Stimulated activated CD4-positive, alpha-beta T cell treated with anti-CD3 and anti-CD28 coated beads, Interleukin-12 subunit alpha, Interleukin-12 subunit beta, amount 100 ng/mL, for 4 hours (primary cell): ENCODE data around the gene SCUBE2.
"Not testable (repeated sequence)": the region's sequence is repeated elsewhere in the genome, so short reads cannot be mapped to it uniquely, and the experiment has no call there.

ENCODE experiments used
- DNase-seq: peaks from one replicate; pipeline ENCODE4 v3.0.0-alpha.2; 2020

SCUBE2 gene

DNA sequence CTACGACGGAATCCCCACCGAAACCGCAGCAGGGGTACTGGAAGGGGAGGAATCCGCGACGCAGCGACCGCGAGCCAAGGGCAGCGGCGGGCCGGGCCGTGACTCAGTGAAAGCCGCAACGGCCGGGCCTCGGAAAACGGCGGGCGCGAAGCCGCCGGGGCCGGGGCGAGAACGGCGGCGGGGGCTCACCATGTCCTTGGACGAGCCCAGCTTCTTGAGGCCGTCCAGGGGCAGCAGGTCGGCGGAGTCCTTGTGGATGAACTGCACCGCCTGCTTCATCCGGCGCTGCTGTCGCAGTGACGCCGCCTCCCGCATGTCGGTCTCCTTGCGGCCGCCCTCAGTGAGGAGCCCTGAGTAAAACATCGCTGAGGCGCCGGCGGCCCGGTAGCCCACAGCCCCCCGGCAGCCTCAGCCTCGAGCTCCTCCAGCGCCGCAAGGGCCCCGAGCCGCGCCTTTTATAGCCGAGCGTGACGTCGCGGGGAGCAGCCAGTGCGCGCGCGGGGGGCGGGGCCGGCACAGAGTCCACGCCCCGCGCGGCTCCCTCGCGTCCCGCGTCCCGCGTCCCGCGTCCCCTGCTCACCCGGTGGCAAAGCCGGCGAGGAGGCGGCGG lies 87.7 kb downstream of the SCUBE2 start, which contains the start of gene NRIP3:
Gene NRIP3, minus strand, starts transcription at position 429 of the 610 bp plus-strand sequence. Its CDS starts 66 bp downstream, at position 363.
- peak; percentile 66 for DNase-seq

DNA sequence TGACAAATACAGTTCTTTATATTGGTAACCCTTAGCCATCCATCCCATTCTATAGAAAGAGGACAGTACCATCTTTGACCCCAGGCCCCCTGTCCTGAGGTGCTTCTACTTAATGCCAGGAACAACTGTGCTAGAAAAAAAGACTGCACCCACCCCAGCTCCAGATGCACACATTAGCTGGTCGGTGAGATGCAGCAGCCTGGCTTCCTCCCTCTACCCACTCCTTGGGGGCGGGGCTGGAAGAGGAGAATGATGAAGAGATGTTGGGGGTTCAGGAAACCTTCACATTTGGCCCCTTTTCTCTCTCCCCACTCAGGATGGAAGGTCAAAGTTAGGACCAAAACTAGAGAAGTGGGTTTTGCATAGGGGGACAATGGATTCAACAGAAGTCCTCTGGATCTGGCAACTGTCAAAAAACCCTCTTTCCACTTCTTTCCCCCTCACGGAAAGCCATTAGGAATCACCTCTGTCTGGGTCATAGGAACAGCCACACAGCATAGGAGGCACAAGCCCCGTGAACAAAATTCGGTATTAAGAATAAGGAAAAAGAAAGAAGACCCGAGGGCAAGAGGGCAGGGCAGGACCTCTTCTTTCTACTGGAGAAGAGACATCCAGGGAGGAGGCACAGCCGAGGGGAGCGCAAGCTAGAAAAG lies 88.4 kb downstream of the SCUBE2 start:
- no peak for DNase-seq

DNA sequence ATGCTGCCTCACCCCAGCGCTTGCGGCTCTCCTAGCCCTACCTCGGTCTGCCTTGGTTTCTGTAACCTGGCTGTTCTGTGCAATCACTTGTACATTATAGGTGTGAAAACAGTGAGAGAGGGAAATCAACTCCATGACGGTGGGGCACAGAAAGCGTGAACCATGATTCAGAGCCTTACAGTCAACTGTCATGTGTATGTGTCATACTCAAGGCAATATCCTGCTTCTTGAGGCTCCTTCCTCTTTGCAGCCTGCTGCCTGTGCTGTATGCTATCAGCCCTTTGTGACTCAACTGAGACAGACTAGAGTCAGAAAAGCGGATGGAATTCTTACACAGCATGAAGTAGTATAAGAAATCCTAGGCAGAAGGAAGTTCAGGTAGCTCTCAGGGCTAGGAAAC lies 89.7 kb downstream of the SCUBE2 start:
- DNase-seq, result peak; percentile 24

GRCh38 chr11:8998017-8998416 lies 93.4 kb downstream of the SCUBE2 start:
- no peak for DNase-seq

- no peak for DNase-seq
Observed at GRCh38 chr11:8997451-8997850, 93.9 kb downstream of the SCUBE2 start.

DNA sequence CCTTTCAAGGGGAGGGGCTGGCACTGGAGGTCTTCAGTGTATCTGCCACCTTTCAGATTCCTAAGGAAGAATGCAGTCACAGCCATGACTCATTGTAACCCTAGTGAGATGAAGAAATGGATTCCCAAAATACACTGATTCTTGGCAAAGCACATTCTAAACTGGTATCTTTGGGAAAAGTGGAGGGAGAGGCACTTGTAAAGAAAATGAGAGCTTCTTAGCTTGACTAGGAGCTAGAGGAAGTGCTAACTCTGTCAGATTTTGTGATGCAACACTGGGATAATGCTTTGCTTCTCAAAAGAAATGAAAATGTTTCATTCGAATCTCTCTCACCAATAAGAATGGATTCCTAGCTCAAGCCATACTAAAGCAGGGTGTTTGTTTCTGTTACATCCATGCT lies 101.9 kb downstream of the SCUBE2 start:
- no peak for DNase-seq

GRCh38 chr11:8988329-8989234 lies 102.8 kb downstream of the SCUBE2 start:
- DNase-seq, result no peak

DNA sequence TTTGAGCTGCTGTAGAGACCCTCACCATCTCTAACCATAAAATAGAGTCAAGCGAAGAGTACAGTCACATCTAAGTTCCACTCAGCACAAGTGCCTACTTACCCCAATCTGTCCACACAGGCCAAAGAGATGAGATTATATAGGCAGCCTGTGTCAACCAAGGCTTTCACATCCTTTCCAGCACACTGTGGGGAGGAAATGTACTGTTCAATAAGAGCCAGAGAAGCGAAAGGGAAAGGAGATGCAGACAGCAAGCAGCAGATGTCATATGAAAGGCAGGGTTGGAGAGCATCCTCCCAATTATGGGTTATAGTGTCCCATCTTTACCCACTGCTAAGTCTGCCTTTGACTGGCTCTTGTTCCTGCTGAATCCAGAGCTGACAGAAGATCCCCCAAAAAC lies 104.0 kb downstream of the SCUBE2 start:
- no peak for DNase-seq

DNA sequence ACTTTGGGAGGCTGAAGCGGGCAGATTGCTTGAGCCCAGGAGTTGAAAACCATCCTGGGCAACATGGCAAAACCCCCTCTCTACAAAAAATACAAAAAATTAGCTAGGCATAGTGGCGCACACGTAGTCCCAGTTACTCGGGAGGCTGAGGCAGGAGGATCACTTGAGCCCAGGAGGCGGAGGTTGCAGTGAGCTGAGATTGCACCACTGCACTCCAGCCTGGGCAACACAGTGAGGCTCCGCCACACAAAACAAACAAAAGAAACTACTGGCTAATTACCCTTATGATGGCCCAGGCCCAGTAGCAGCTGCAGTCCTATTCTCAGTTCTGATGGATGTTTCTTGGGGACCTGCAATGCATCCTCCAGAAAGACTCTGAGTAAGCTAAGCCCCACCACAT lies 104.6 kb downstream of the SCUBE2 start:
- not testable (repeated sequence) for DNase-seq

- DNase-seq, result no peak
Observed at GRCh38 chr11:8985462-8985861, 105.9 kb downstream of the SCUBE2 start.

- no peak for DNase-seq
Observed at GRCh38 chr11:8983552-8983951, 107.8 kb downstream of the SCUBE2 start.

GRCh38 chr11:8980485-8980884 lies 110.9 kb downstream of the SCUBE2 start:
- no peak for DNase-seq

DNA sequence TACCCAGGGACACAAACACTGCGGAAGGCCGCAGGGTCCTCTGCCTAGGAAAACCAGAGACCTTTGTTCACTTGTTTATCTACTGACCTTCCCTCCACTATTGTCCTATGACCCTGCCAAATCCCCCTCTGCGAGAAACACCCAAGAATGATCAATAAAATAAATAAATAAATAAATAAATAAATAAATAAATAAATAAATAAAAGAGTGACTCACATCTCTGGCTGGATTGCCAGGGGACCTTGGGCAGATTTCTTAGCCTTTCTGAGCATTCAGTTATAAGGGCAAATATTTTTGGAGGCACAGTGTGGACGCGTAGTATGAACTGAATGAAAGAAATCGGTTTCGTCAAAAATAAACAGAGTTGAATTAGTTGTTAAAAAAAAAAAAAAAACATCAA lies 112.0 kb downstream of the SCUBE2 start:
- not testable (repeated sequence) for DNase-seq

GRCh38 chr11:8973121-8973520 lies 118.3 kb downstream of the SCUBE2 start:
- no peak for DNase-seq

- no peak for DNase-seq
Observed at GRCh38 chr11:8971924-8972316, 119.5 kb downstream of the SCUBE2 start.

DNA sequence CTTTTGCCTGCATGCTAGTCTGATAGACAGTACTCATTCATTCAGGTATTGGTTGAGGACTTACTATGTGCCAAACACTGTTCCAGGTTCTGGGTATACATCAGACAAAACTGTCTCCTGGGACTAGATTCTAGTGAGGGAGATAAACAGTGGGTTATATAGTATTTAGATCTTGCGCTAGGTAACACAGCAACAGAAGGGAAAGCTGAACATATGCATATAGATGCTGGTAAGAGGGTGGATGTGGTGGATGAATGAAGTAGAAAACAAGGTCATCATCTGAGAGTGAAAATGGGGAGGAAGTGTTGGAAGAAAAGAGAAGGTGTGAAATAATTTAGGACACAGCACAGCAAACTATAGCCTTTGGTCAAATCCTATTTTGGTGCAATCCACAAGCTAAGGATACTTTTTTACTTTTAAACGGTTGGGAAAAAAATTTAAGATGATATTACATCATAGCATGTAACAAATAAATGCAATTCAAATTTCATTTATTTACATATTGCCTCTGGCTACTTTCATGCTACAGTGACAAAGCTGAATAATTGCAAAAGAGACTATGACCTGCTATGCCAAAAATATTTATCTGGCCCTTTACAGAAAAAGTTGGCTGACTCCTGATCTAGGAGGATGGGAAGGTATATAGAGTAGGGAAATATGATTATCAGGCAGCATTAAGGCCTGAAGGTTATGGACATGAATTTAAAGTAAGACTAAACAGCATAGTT lies 120.0 kb downstream of the SCUBE2 start:
- no peak for DNase-seq
